ENCODE results near the gene CAMK1D. TPM values are rescaled to one million over a fixed set of nuclear protein-coding genes. Genes with fewer than 3 reads are reported as not detected.

CAMK1D gene
- total and polyA plus RNA-seq, 10 of the 15 experiments (the other 5 are each of a cell fraction or from before 2014, with no cell fraction given), result 2.1 to 35.5 (median 14.7) TPM

GRCh38 chr10:12876266-12876665, 526.9 kb downstream of the CAMK1D start:
- POLR2A ChIA-PET, result interaction anchor here (1.2 kb wide), 1 partner anchor 12 kb away, joined by 3 read pairs; no protein-coding TSS in a partner anchor
- RAD21 ChIA-PET (ENCODE audit: unreplicated experiment), result no interaction called here
- no TSS peak for BruUV-seq (replicated peaks)
- no peak for TF ChIP-seq PKNOX1 (IDR thresholded peaks at IDR 0.05)
- TF ChIP-seq GABPA (IDR thresholded peaks at IDR 0.05; ENCODE audit: low read depth), result no peak
- H3K9me3 ChIP-seq (replicated peaks; ENCODE audit: control insufficient read depth, insufficient read depth, low read length), result no peaks in the 10 kb centered on the region; the same call in 2 of the 3 replicates
- no peaks in the 10 kb centered on the region for H4K20me1 ChIP-seq (ENCODE audit: control insufficient read depth, insufficient read depth)
- SMC1A ChIA-PET (ENCODE audit: uncharacterized antibody, unreplicated experiment), result no interaction called here
- ATAC-seq (no peak), FAIRE-seq (no peak), DNase-seq (ENCODE audit: low read depth, low spot score) (no peak)
- H3K27me3 ChIP-seq (replicated peaks in 1 of 2; ENCODE audit: control insufficient read depth in 2 of 2, insufficient read depth in 2 of 2, low read length in 1 of 2), result no peaks in the 10 kb centered on the region
- H3K27ac ChIP-seq (ENCODE audit: control insufficient read depth, insufficient read depth), result no peak overlapping the region
- H3K79me2 ChIP-seq (ENCODE audit: control insufficient read depth, insufficient read depth, low read length), result no peaks in the 10 kb centered on the region
- in situ Hi-C loops (cut with MboI) (no loop called here), intact Hi-C loops (cut with micrococcal nuclease; ENCODE audit: unreplicated experiment) (no loop called here)
- no peak overlapping the region for H2AFZ ChIP-seq (ENCODE audit: control insufficient read depth, low read depth, low read length)
- H3K4me1 ChIP-seq (ENCODE audit: control insufficient read depth, insufficient read depth, low read length), result no peaks in the 10 kb centered on the region
- H3K4me2 ChIP-seq (ENCODE audit: control insufficient read depth, insufficient read depth), result no peak overlapping the region
- CTCF ChIA-PET, result interaction anchor here (1.4 kb wide), 1 partner anchor 28 kb away, joined by 5 read pairs; no protein-coding TSS in a partner anchor
- no peaks in the 10 kb centered on the region for H3K36me3 ChIP-seq (ENCODE audit: control insufficient read depth in 2 of 2, insufficient read depth in 2 of 2, low read length in 1 of 2)
- WGBS (ENCODE audit: insufficient coverage, insufficient replicate concordance, low lambda C conversion rate, missing lambda C conversion rate), result 35% methylated on average over 5 of the region's 5 CpGs
- H3K4me3 ChIP-seq, result no peak overlapping the region
- no peak overlapping the region for H3K9ac ChIP-seq (ENCODE audit: control insufficient read depth, insufficient read depth, low read length)

GRCh38 chr10:12877150-12877549, 527.8 kb downstream of the CAMK1D start:
- Histone ChIP-seq H3K27ac (ENCODE audit: control insufficient read depth, insufficient read depth) (no peak overlapping the region), H2AFZ (ENCODE audit: control insufficient read depth, low read depth, low read length) (no peak overlapping the region), H3K4me1 (ENCODE audit: control insufficient read depth, insufficient read depth, low read length) (no peaks in the 10 kb centered on the region), H3K9ac (ENCODE audit: control insufficient read depth, insufficient read depth, low read length) (no peak overlapping the region), H3K79me2 (ENCODE audit: control insufficient read depth, insufficient read depth, low read length) (no peaks in the 10 kb centered on the region), H3K27me3 (replicated peaks in 1 of 2; ENCODE audit: control insufficient read depth in 2 of 2, insufficient read depth in 2 of 2, low read length in 1 of 2) (no peaks in the 10 kb centered on the region), H3K36me3 (ENCODE audit: control insufficient read depth in 2 of 2, insufficient read depth in 2 of 2, low read length in 1 of 2) (no peaks in the 10 kb centered on the region), H3K4me3 (no peak overlapping the region), H3K4me2 (ENCODE audit: control insufficient read depth, insufficient read depth) (no peak overlapping the region), H4K20me1 (ENCODE audit: control insufficient read depth, insufficient read depth) (no peaks in the 10 kb centered on the region), H3K9me3 (replicated peaks; ENCODE audit: control insufficient read depth, insufficient read depth, low read length) (no peaks in the 10 kb centered on the region; the same call in 2 of the 3 replicates)
- no peak for ATAC-seq
- FAIRE-seq, result no peak
- intact Hi-C loops (cut with micrococcal nuclease; ENCODE audit: unreplicated experiment) (no loop called here), in situ Hi-C loops (cut with MboI) (no loop called here)
- ChIA-PET SMC1A (ENCODE audit: uncharacterized antibody, unreplicated experiment) (no interaction called here), CTCF (no interaction called here), POLR2A (no interaction called here), RAD21 (ENCODE audit: unreplicated experiment) (no interaction called here)
- no peak for DNase-seq (ENCODE audit: low read depth, low spot score)
- BruUV-seq (replicated peaks), result no TSS peak
- 27% methylated on average over 3 of the region's 3 CpGs for WGBS (ENCODE audit: insufficient coverage, insufficient replicate concordance, low lambda C conversion rate, missing lambda C conversion rate)
- no peak for TF ChIP-seq PML (IDR thresholded peaks at IDR 0.05; ENCODE audit: low read length)
- no peak for TF ChIP-seq ZBTB11 (CRISPR knock-in tag; IDR thresholded peaks at IDR 0.05)
- no peak for TF ChIP-seq NFIC (IDR thresholded peaks at IDR 0.05; ENCODE audit: low read depth, low read length)
- TF ChIP-seq ZBED1 (IDR thresholded peaks at IDR 0.05; ENCODE audit: borderline replicate concordance), result no peak
- no peak for TF ChIP-seq YBX1 (IDR thresholded peaks at IDR 0.05)
- TF ChIP-seq BACH1 (IDR thresholded peaks at IDR 0.05; ENCODE audit: borderline replicate concordance), result no peak
- TF ChIP-seq ASH2L (IDR thresholded peaks at IDR 0.05; ENCODE audit: borderline replicate concordance, low read depth), result no peak
- no peak for TF ChIP-seq BCLAF1 (IDR thresholded peaks at IDR 0.05)

Measured in GM12878 (cell line).